Measurements from ENCODE around the gene TNS3.

- TF ChIP-seq CTCF (IDR thresholded peaks at IDR 0.05; ENCODE audit: insufficient read depth, low read length) = no peak
- TF ChIP-seq GABPA (IDR thresholded peaks at IDR 0.05; ENCODE audit: low read depth) = no peak
Measured at GRCh38 chr7:47483604-47484273, 98.2 kb downstream of the TNS3 start.

Measured in HL-60 (cell line).